Keratinocyte (primary cell): ENCODE data around the gene ACACB. TPM values are rescaled to one million over a fixed set of nuclear protein-coding genes. Genes with fewer than 3 reads are reported as not detected.

Experiments used
- DNase-seq: peaks from one replicate; pipeline ENCODE4 v3.0.0-alpha.2; 2011; ENCODE audit warnings: low read depth, missing footprints, low spot score
- FAIRE-seq: peaks from 2 replicates; lab custom pipeline; 2011; peaks lifted over from hg19 to GRCh38; lab: Jason Lieb, UNC
- H2AFZ ChIP-seq: 2 replicates; pipeline ENCODE4 v1.6.0; 2012; ENCODE audit warnings: low read length, control low read depth, inconsistent platforms; ENCODE audit not compliant: control insufficient read depth
- H3K27ac ChIP-seq: 2 replicates; pipeline ENCODE4 v1.5.1; 2011; ENCODE audit warnings: low read length; ENCODE audit not compliant: control insufficient read depth, insufficient read depth
- H3K27me3 ChIP-seq: 3 replicates; pipeline ENCODE4 v1.6.0; 2011; ENCODE audit warnings: low read length; ENCODE audit not compliant: control insufficient read depth, insufficient read depth; ENCODE audit errors: extremely low read depth
- H3K36me3 ChIP-seq, 2 experiments: 2 replicates in 1 of 2; 3 replicates in 1 of 2; pipeline ENCODE4 v1.5.1; 2011; ENCODE audit warnings: low read length in 2 of 2, mild to moderate bottlenecking in 1 of 2; ENCODE audit not compliant: control insufficient read depth in 2 of 2, insufficient read depth in 2 of 2; ENCODE audit errors: extremely low read depth in 1 of 2
- H3K4me1 ChIP-seq: 3 replicates; pipeline ENCODE4 v1.5.1; 2011; ENCODE audit warnings: low read length; ENCODE audit not compliant: control insufficient read depth, insufficient read depth; ENCODE audit errors: extremely low read depth
- H3K4me2 ChIP-seq: 3 replicates; pipeline ENCODE4 v1.6.0; 2011; ENCODE audit warnings: low read depth, low read length; ENCODE audit not compliant: control insufficient read depth, insufficient read depth; ENCODE audit errors: extremely low read depth
- H3K4me3 ChIP-seq, 3 experiments: fragments of 200-600 bp in 1 of 3; sonication (generic) in 1 of 3; 2 replicates in 2 of 3; 3 replicates in 1 of 3; pipeline ENCODE4 v1.5.1; 2011 to 2016; ENCODE audit warnings: low read length in 3 of 3, mild to moderate bottlenecking in 3 of 3, control low read depth in 2 of 3, inconsistent platforms in 1 of 3, low read depth in 1 of 3, mixed read lengths in 1 of 3, mixed run types in 1 of 3, moderate library complexity in 1 of 3; ENCODE audit not compliant: control insufficient read depth in 2 of 3, insufficient read depth in 2 of 3; ENCODE audit errors: extremely low read depth in 1 of 3
- H3K79me2 ChIP-seq: 2 replicates; pipeline ENCODE4 v1.6.0; 2012; ENCODE audit warnings: low read length; ENCODE audit not compliant: control insufficient read depth, insufficient read depth
- H3K9ac ChIP-seq: 3 replicates; pipeline ENCODE4 v1.6.0; 2011; ENCODE audit warnings: low read length; ENCODE audit not compliant: control insufficient read depth, insufficient read depth; ENCODE audit errors: extremely low read depth
- H3K9me1 ChIP-seq: 3 replicates; pipeline ENCODE4 v1.6.0; 2011; ENCODE audit warnings: low read length; ENCODE audit not compliant: control insufficient read depth, insufficient read depth; ENCODE audit errors: extremely low read depth
- H3K9me3 ChIP-seq: 2 replicates; pipeline ENCODE4 v1.5.1; 2012; ENCODE audit warnings: low read depth, low read length; ENCODE audit not compliant: control insufficient read depth
- H4K20me1 ChIP-seq: 3 replicates; pipeline ENCODE4 v1.6.0; 2011; ENCODE audit warnings: low read length; ENCODE audit not compliant: control insufficient read depth, insufficient read depth; ENCODE audit errors: extremely low read depth
- EZH2 ChIP-seq: IDR thresholded peaks from one replicate; pipeline ENCODE4 v1.6.1; 2012; ENCODE audit warnings: inconsistent platforms, mild to moderate bottlenecking, low read length, moderate library complexity
- dilution Hi-C: fragments of 300-500 bp; cut with MboI; formaldehyde crosslinking; loops from one replicate; pipeline ENCODE4 v1.7.0; 2020; ENCODE audit warnings: low sequenced_read_pairs; ENCODE audit not compliant: extremely low pct_ligation_motif_present
- polyA plus RNA-seq, 5 experiments: library from polyadenylated mRNA; depleted of rRNA in 3 of 5; stranded (reverse) in 3 of 5; stranded (forward) in 1 of 5; unstranded in 1 of 5; fragments of >200 nt; gene quantifications; 1 replicate in 1 of 5; 2 replicates in 3 of 5; 3 replicates in 1 of 5; pipeline versions ENCODE4 v1.2.1 to v1.2.3, GENCODE V29; 2011 to 2012; ENCODE audit warnings: missing spikeins in 2 of 5, low read depth in 1 of 5, low replicate concordance in 1 of 5
- TF ChIP-seq, protein P1 (sequence below), 3 experiments: IDR thresholded peaks in 1 of 3; conservative IDR thresholded peaks in 1 of 3; optimal IDR thresholded peaks in 1 of 3; 2 replicates in 2 of 3; 3 replicates in 1 of 3; pipeline versions ENCODE3 to v1.5.1; 2011; ENCODE audit warnings: low read length in 3 of 3, mild to moderate bottlenecking in 3 of 3, moderate library complexity in 2 of 3, control low read depth in 1 of 3, inconsistent platforms in 1 of 3; ENCODE audit not compliant: insufficient read depth in 2 of 3; ENCODE audit errors: extremely low read depth in 1 of 3

ACACB gene
- polyA plus RNA-seq, 1 donor (not counting 4 experiments of a cell fraction or from before 2014, with no cell fraction given) = 1.3 TPM

DNA sequence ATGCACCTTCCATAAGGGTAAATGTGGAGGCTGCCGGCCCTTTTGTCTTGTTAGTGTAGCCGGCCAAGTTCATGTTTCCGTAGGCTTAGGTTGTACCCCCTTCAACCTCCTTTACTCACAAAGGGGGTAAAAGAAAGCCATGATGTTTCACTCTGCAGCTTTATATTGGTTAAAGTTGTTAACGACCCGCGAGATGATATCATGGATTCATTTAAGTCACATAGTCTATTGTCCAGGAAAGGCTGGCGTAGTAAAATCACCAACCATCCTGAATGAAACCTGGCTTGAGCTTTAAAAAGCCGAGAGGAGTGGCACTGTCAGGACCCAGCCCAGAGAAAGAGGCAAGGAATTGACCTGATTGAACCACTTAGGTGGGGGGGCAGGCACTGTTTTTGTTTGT is 17.7 kb upstream of the ACACB start:
- H3K27me3 ChIP-seq = no peaks in the 10 kb centered on the region
- dilution Hi-C loops = no loop called here
- H3K79me2 ChIP-seq = no peaks in the 10 kb centered on the region
- TF ChIP-seq, protein P1, sequence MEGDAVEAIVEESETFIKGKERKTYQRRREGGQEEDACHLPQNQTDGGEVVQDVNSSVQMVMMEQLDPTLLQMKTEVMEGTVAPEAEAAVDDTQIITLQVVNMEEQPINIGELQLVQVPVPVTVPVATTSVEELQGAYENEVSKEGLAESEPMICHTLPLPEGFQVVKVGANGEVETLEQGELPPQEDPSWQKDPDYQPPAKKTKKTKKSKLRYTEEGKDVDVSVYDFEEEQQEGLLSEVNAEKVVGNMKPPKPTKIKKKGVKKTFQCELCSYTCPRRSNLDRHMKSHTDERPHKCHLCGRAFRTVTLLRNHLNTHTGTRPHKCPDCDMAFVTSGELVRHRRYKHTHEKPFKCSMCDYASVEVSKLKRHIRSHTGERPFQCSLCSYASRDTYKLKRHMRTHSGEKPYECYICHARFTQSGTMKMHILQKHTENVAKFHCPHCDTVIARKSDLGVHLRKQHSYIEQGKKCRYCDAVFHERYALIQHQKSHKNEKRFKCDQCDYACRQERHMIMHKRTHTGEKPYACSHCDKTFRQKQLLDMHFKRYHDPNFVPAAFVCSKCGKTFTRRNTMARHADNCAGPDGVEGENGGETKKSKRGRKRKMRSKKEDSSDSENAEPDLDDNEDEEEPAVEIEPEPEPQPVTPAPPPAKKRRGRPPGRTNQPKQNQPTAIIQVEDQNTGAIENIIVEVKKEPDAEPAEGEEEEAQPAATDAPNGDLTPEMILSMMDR (optimal IDR thresholded peaks at IDR 0.05 in 1 of 3, IDR thresholded peaks at IDR 0.05 in 1 of 3, conservative IDR thresholded peaks at IDR 0.05 in 1 of 3; ENCODE audit: extremely low read depth in 1 of 3, insufficient read depth in 2 of 3, low read length in 3 of 3) = no peak
- TF ChIP-seq EZH2 = no peak
- peak overlapping the region; percentile 70 for H3K9ac ChIP-seq
- H3K4me1 ChIP-seq = peaks cover 6% of the 10 kb centered on the region
- no peaks in the 10 kb centered on the region for H3K9me3 ChIP-seq
- H3K9me1 ChIP-seq = no peaks in the 10 kb centered on the region
- peak overlapping the region; percentile 93 for H3K4me2 ChIP-seq
- peaks cover 6 to 9% of the 10 kb centered on the region in 2 experiments for H3K36me3 ChIP-seq
- H4K20me1 ChIP-seq = no peaks in the 10 kb centered on the region
- H3K27ac ChIP-seq = peak overlapping the region; percentile 55
- FAIRE-seq (no peak), DNase-seq (no peak)
- H2AFZ ChIP-seq = peak overlapping the region; percentile 67
- H3K4me3 ChIP-seq = peak overlapping the region; percentile 72 to 77 (median 75)

DNA sequence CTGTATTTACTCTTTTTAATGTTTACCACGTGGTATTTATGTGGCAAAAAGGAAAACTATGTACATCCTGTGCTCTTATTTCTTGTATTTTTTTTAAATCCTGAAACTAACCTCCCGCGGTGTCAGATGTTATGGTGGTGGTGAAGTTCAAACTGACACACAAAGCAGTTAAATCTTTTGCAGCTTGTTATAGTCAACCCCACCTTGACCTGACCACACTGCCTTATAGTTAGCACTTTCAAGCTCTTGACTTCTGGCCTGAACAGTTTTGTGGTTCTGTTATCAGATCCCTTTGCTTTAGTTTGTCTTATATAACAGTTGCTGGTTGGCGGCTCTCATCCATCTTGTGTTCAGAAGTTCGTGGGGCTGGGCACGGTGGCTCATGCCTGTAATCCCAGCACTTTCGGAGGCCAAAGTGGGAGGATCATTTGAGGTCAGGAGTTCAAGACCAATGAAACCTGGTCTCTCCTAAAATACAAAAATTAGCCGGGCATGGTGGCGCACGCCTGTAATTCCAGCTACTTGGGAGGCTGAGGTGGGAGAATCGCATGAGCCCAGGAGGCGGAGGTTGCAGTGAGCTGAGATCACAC is 16.9 kb upstream of the ACACB start:
- no peak for FAIRE-seq
- no peaks in the 10 kb centered on the region for H4K20me1 ChIP-seq
- H2AFZ ChIP-seq = no peak overlapping the region
- H3K4me2 ChIP-seq = peak overlapping the region; percentile 93
- TF ChIP-seq, protein P1 (optimal IDR thresholded peaks at IDR 0.05 in 1 of 3, IDR thresholded peaks at IDR 0.05 in 1 of 3, conservative IDR thresholded peaks at IDR 0.05 in 1 of 3; ENCODE audit: extremely low read depth in 1 of 3, insufficient read depth in 2 of 3, low read length in 3 of 3) = no peak
- TF ChIP-seq EZH2 = no peak
- DNase-seq = no peak
- no peaks in the 10 kb centered on the region for H3K27me3 ChIP-seq
- H3K4me3 ChIP-seq = no peak overlapping the region
- no peak overlapping the region for H3K27ac ChIP-seq
- no peaks in the 10 kb centered on the region for H3K9me1 ChIP-seq
- peaks cover 6% of the 10 kb centered on the region for H3K4me1 ChIP-seq
- H3K9me3 ChIP-seq = no peaks in the 10 kb centered on the region
- no peak overlapping the region for H3K9ac ChIP-seq
- H3K36me3 ChIP-seq = peaks cover 10 to 11% of the 10 kb centered on the region in 2 experiments
- no peaks in the 10 kb centered on the region for H3K79me2 ChIP-seq
- dilution Hi-C loops = loop anchor here (10.0 to 25.0 kb wide), 2 partner anchors 288 to 435 kb away; no protein-coding TSS in a partner anchor
